Stimulated activated CD4-positive, alpha-beta T cell treated with anti-CD3 and anti-CD28 coated beads, Interleukin-15, amount 100 ng/mL, for 48 hours (primary cell): ENCODE measurements around the gene SFSWAP.
A peak's percentile ranks its signal among the peaks of the same experiment; 100 is the strongest.
"Not testable (repeated sequence)": the region's sequence is repeated elsewhere in the genome, so short reads cannot be mapped to it uniquely, and the experiment has no call there.

Experiments used
- DNase-seq, 2 donors: peaks; one replicate each; pipeline ENCODE4 v3.0.0-alpha.2; 2020; ENCODE audit warnings: low read depth in 2 of 2

Gene SFSWAP

GRCh38 chr12:131809476-131810254 is 98.8 kb downstream of the SFSWAP start:
- DNase-seq, result not testable (repeated sequence)

- DNase-seq, result no peak
Observed at GRCh38 chr12:131810726-131811125, 99.8 kb downstream of the SFSWAP start.

GRCh38 chr12:131815131-131815530 is 104.2 kb downstream of the SFSWAP start:
- DNase-seq, result no peak

GRCh38 chr12:131816495-131816894 is 105.6 kb downstream of the SFSWAP start:
- DNase-seq, result no peak

GRCh38 chr12:131817241-131817640 is 106.4 kb downstream of the SFSWAP start:
- no peak for DNase-seq

GRCh38 chr12:131818821-131819585 is 108.1 kb downstream of the SFSWAP start:
- DNase-seq, result no peak

GRCh38 chr12:131824450-131824849 is 113.6 kb downstream of the SFSWAP start:
- no peak for DNase-seq

- DNase-seq, result no peak
Observed at GRCh38 chr12:131825146-131825892, 114.4 kb downstream of the SFSWAP start.

- DNase-seq, result no peak
Observed at GRCh38 chr12:131826097-131826928, 115.4 kb downstream of the SFSWAP start.

GRCh38 chr12:131827961-131828534 is 117.2 kb downstream of the SFSWAP start, which contains the start of gene MMP17:
MMP17 (plus strand) TSS chr12:131828393; CDS start chr12:131828495, 102 bp downstream.
- DNase-seq, result no peak

GRCh38 chr12:131828671-131829355 is 117.9 kb downstream of the SFSWAP start:
- no peak for DNase-seq

- no peak for DNase-seq
Observed at GRCh38 chr12:131829356-131829747, 118.5 kb downstream of the SFSWAP start.

GRCh38 chr12:131829791-131830334 is 119.0 kb downstream of the SFSWAP start:
- DNase-seq, result no peak

- peak in 1 of 2 donors; percentile 30 for DNase-seq
Observed at GRCh38 chr12:131830335-131830913, 119.5 kb downstream of the SFSWAP start.

GRCh38 chr12:131830914-131831571 is 120.2 kb downstream of the SFSWAP start:
- no peak for DNase-seq

- no peak for DNase-seq
Observed at GRCh38 chr12:131831635-131832041, 120.7 kb downstream of the SFSWAP start.

GRCh38 chr12:131832321-131833231 is 121.7 kb downstream of the SFSWAP start:
- no peak for DNase-seq

- no peak for DNase-seq
Observed at GRCh38 chr12:131833288-131833895, 122.5 kb downstream of the SFSWAP start.
